ENCODE results near the gene SHB. TPM values are rescaled to one million over a fixed set of nuclear protein-coding genes. Genes with fewer than 3 reads are reported as not detected.

The SHB gene
- total and polyA plus RNA-seq, 2 of the 13 experiments (the other 11 are each of a cell fraction or from before 2014, with no cell fraction given) = 19.4 to 20.7 TPM

DNA sequence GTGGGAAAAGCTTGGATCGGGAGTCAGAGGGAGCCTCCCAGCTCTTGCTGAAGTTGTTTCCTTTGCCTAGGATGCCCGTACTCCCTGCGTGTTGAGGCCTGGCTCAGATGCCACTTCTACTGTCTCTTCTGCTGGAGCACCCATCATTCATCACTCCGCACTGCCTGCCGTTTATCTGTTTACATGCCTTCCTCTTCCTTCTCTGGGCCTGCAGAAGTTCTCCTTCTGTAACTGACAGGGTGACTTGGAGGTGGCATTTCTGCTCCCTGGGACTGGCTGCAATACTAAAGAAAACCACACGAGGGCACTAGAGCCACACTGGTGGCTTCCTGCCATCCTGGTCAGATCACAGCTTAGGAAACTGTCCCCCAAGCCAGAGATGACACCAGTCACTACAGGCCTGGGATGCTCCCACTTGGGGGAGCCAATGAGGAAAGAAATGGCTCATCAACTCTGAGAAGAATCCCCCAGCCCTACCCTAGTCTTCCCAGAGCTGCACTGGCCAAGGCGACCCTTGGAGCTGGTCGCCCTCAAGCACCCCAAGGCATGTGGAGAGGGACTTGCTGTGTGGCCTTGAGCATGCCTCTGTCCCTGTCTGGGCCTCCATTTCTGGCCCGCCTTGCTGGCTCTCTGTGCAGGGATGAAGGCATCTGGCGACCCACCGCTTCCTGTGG is 155.4 kb downstream of the SHB start (continued):
- TF ChIP-seq, protein P1, sequence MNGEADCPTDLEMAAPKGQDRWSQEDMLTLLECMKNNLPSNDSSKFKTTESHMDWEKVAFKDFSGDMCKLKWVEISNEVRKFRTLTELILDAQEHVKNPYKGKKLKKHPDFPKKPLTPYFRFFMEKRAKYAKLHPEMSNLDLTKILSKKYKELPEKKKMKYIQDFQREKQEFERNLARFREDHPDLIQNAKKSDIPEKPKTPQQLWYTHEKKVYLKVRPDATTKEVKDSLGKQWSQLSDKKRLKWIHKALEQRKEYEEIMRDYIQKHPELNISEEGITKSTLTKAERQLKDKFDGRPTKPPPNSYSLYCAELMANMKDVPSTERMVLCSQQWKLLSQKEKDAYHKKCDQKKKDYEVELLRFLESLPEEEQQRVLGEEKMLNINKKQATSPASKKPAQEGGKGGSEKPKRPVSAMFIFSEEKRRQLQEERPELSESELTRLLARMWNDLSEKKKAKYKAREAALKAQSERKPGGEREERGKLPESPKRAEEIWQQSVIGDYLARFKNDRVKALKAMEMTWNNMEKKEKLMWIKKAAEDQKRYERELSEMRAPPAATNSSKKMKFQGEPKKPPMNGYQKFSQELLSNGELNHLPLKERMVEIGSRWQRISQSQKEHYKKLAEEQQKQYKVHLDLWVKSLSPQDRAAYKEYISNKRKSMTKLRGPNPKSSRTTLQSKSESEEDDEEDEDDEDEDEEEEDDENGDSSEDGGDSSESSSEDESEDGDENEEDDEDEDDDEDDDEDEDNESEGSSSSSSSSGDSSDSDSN (CRISPR knock-in tag; IDR thresholded peaks at IDR 0.05) = peak; percentile 35; the same call in 1 of the 2 replicates
- no peak for TF ChIP-seq ZNF841 (CRISPR knock-in tag; IDR thresholded peaks at IDR 0.05; ENCODE audit: borderline replicate concordance)
- TF ChIP-seq MLX (CRISPR knock-in tag; IDR thresholded peaks at IDR 0.05) = no peak
- TF ChIP-seq ZNF619 (CRISPR knock-in tag; IDR thresholded peaks at IDR 0.05) = peak; percentile 73; the same call in 1 of the 2 replicates
- TF ChIP-seq NFRKB (IDR thresholded peaks at IDR 0.05) = no peak
- TF ChIP-seq, protein P2, sequence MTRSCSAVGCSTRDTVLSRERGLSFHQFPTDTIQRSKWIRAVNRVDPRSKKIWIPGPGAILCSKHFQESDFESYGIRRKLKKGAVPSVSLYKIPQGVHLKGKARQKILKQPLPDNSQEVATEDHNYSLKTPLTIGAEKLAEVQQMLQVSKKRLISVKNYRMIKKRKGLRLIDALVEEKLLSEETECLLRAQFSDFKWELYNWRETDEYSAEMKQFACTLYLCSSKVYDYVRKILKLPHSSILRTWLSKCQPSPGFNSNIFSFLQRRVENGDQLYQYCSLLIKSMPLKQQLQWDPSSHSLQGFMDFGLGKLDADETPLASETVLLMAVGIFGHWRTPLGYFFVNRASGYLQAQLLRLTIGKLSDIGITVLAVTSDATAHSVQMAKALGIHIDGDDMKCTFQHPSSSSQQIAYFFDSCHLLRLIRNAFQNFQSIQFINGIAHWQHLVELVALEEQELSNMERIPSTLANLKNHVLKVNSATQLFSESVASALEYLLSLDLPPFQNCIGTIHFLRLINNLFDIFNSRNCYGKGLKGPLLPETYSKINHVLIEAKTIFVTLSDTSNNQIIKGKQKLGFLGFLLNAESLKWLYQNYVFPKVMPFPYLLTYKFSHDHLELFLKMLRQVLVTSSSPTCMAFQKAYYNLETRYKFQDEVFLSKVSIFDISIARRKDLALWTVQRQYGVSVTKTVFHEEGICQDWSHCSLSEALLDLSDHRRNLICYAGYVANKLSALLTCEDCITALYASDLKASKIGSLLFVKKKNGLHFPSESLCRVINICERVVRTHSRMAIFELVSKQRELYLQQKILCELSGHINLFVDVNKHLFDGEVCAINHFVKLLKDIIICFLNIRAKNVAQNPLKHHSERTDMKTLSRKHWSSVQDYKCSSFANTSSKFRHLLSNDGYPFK (CRISPR knock-in tag; IDR thresholded peaks at IDR 0.05; ENCODE audit: borderline replicate concordance) = peak; percentile 58; the same call in 1 of the 2 replicates
- no peak for TF ChIP-seq ZNF7 (CRISPR knock-in tag; IDR thresholded peaks at IDR 0.05)
- no peak for TF ChIP-seq BRD4 (CRISPR knock-in tag; IDR thresholded peaks at IDR 0.05)
- TF ChIP-seq ATF7 (IDR thresholded peaks at IDR 0.05) = no peak
- TF ChIP-seq ATF7 (CRISPR knock-in tag; IDR thresholded peaks at IDR 0.05) = no peak
- no peak for TF ChIP-seq ARHGAP35 (CRISPR knock-in tag; IDR thresholded peaks at IDR 0.05; ENCODE audit: borderline replicate concordance)
- no peak for TF ChIP-seq ZBTB3 (CRISPR knock-in tag; IDR thresholded peaks at IDR 0.05; ENCODE audit: borderline replicate concordance, low read depth)
- TF ChIP-seq, protein P3, sequence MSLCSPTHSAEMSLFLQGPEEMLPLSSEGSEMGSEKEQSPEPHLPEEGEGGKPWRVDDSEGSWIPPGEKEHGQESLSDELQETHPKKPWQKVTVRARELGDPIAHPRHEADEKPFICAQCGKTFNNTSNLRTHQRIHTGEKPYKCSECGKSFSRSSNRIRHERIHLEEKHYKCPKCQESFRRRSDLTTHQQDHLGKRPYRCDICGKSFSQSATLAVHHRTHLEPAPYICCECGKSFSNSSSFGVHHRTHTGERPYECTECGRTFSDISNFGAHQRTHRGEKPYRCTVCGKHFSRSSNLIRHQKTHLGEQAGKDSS (CRISPR knock-in tag; IDR thresholded peaks at IDR 0.05; ENCODE audit: borderline replicate concordance, low read depth) = no peak
- no peak for TF ChIP-seq NFKBIZ (CRISPR knock-in tag; IDR thresholded peaks at IDR 0.05)
- TF ChIP-seq GABPB1 (CRISPR knock-in tag; IDR thresholded peaks at IDR 0.05) = 0 out of 2 replicates have a peak, but pooled peaks have one; percentile 20
- no peak for TF ChIP-seq NCOR1 (IDR thresholded peaks at IDR 0.05; ENCODE audit: borderline replicate concordance, low read length)
- peak; percentile 27; the same call in 1 of the 2 replicates for TF ChIP-seq ELF3 (CRISPR knock-in tag; IDR thresholded peaks at IDR 0.05)
- no peak for TF ChIP-seq ZSCAN25 (CRISPR knock-in tag; IDR thresholded peaks at IDR 0.05)
- 0 out of 2 replicates have a peak, but pooled peaks have one; percentile 4 for TF ChIP-seq NFE2L2 (IDR thresholded peaks at IDR 0.05; ENCODE audit: low read length)
- TF ChIP-seq GTF2F1 (IDR thresholded peaks at IDR 0.05; ENCODE audit: low read length) = no peak
- TF ChIP-seq RAD21 (CRISPR knock-in tag; IDR thresholded peaks at IDR 0.05) = peak; percentile 91

All from HepG2 (cell line).